ENCODE data around the gene SNX9.

DNA sequence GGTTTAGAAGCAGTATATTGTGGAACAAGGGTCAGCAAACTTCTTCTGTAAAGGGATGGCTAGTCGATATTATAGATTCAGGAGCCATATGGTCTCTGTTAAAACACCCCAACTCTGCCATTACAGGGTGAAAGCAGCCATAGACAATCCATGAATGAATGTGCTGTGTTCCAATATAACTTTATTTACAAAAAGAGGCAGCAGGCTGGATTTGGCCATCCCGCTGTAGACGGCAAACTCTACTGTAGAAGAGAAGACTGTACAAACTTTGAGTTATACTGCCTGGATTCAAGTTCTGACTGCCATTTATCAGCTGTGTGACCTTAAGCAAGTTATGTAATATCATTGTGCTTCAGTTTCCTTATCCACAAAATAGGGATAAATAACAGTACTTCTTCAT lies 33.7 kb upstream of the SNX9 start:
- TF ChIP-seq MXI1 (IDR thresholded peaks at IDR 0.05; ENCODE audit: borderline replicate concordance, low read depth, low read length) (no peak), POLR2A (IDR thresholded peaks at IDR 0.05; ENCODE audit: low read depth, low read length) (no peak), FOS (IDR thresholded peaks at IDR 0.05; ENCODE audit: low read depth, low read length) (no peak), RAD21 (IDR thresholded peaks at IDR 0.05; ENCODE audit: low read length) (no peak), RCOR1 (IDR thresholded peaks at IDR 0.05; ENCODE audit: insufficient replicate concordance, low read length) (no peak), MAZ (IDR thresholded peaks at IDR 0.05; ENCODE audit: borderline replicate concordance, low read depth, low read length) (no peak), SMC3 (IDR thresholded peaks at IDR 0.05; ENCODE audit: low read depth, low read length) (no peak)
- TF ChIP-seq, protein P1, sequence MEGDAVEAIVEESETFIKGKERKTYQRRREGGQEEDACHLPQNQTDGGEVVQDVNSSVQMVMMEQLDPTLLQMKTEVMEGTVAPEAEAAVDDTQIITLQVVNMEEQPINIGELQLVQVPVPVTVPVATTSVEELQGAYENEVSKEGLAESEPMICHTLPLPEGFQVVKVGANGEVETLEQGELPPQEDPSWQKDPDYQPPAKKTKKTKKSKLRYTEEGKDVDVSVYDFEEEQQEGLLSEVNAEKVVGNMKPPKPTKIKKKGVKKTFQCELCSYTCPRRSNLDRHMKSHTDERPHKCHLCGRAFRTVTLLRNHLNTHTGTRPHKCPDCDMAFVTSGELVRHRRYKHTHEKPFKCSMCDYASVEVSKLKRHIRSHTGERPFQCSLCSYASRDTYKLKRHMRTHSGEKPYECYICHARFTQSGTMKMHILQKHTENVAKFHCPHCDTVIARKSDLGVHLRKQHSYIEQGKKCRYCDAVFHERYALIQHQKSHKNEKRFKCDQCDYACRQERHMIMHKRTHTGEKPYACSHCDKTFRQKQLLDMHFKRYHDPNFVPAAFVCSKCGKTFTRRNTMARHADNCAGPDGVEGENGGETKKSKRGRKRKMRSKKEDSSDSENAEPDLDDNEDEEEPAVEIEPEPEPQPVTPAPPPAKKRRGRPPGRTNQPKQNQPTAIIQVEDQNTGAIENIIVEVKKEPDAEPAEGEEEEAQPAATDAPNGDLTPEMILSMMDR (conservative IDR thresholded peaks at IDR 0.05; ENCODE audit: low read depth, low read length) = no peak
- TF ChIP-seq, protein P2, sequence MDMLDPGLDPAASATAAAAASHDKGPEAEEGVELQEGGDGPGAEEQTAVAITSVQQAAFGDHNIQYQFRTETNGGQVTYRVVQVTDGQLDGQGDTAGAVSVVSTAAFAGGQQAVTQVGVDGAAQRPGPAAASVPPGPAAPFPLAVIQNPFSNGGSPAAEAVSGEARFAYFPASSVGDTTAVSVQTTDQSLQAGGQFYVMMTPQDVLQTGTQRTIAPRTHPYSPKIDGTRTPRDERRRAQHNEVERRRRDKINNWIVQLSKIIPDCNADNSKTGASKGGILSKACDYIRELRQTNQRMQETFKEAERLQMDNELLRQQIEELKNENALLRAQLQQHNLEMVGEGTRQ (IDR thresholded peaks at IDR 0.05; ENCODE audit: low read depth, low read length) = no peak

All from IMR-90 (cell line).